HG03460 (cell line): ENCODE measurements around the gene VIP.

Experiments used
- ATAC-seq: cut with Tn5 transposase; IDR thresholded peaks from one replicate; pipeline ENCODE4 v1.9.1; 2021; ENCODE audit not compliant: unreplicated experiment

The VIP gene

DNA sequence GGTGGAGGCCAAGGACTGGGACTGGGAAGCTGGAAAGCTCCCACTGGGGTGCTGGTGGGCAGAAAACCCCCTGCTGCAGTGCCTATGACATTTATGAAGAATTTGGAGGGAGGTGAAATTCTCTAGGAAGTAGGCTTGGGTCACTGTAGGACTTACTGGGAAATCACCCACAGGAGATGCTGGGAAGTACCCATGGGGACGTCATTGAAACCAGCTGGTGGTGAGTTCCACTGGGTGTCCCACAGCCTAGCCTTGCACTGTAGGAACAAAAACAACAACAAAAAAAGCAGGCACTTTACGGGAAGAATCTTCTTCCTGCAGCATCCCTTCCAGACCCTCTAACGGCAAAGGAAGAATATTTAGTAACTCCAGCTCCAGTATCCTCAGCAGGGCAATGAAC lies 26.2 kb downstream of the VIP start:
- no peak for ATAC-seq

DNA sequence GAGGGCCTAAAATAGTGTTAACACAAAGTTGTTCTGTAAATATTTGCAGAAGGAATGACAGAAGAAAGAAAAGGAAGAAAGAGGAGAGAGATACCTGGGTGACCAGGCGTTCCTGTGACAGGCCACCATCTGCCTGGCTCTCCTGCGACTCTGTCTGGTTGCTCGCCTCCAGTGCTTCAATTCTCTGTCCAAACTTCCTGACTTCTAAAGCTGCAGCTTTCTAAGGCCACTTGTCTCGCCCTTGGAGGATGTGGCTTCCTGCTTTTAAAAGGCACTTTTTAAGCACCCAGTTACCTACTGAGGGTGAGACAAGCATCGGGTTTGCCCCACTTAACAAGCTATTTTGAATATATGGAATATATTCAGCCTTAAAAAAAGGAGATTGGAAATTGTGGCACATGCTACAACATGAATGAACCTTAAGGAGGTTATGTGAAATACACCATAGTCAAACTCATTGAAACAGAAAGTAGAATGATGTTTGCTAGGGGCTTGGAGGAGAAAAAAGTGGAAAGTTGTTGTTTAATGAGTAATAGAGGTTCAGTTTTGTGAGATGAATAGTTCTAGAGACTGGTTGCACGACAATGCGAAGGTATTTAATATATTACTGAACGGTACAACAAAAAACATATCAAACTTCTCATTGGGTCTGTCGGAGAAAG lies 32.8 kb downstream of the VIP start:
- ATAC-seq = no peak

DNA sequence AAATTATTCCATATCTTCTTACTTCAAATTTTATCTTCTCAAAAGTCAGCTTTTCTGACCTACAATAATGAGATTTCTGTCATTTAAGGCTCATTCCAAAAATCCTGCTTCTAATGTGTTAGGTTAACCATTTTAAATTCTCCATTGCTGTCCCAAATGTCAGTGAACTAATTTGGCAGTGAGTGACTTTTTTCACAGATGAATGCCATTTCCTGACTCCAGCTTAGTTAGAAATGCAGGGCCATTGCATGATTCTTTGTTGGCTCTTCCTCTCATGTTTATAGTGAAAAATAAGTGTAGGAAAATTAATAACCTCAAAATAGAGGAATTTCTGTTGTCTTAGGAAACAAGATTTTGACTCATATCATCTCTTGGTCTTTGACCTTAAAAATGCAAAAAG lies 44.1 kb downstream of the VIP start:
- ATAC-seq = no peak

DNA sequence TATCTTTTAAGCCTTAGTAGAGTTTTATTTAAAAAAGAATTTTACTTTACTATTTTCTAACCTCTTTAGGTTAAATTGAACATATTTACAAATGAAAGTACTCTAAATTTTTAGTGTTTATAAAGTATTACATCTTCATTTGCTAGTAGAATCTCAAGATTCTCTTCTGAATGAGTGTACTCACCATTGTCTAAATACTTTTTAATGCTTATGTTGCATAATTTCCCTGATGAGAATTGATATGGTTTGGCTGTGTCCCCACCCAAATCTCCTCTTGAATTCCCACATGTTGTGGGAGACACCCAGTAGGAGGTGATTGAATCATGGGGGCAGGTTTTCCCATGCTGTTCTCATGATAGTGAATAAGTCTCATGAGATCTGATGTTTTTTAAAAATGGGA lies 53.6 kb downstream of the VIP start:
- no peak for ATAC-seq
